Neural crest cell (in vitro differentiated cells): ENCODE data around the gene NME5. TPM values are rescaled to one million over a fixed set of nuclear protein-coding genes. Genes with fewer than 3 reads are reported as not detected.

Experiments
- DNase-seq: peaks from one replicate; pipeline ENCODE4 v3.0.0; 2021; ENCODE audit warnings: low read depth, mixed read lengths, low spot score
- H3K27ac Mint-ChIP-seq: one replicate; pipeline ENCODE4 v1.8.0; 2021; ENCODE audit warnings: mild to moderate bottlenecking, mixed read lengths; ENCODE audit not compliant: unreplicated experiment
- H3K27me3 Mint-ChIP-seq: 2 replicates; pipeline ENCODE4 v1.8.0; 2021; ENCODE audit warnings: low read depth, mild to moderate bottlenecking, mixed read lengths
- H3K36me3 Mint-ChIP-seq: 2 replicates; pipeline ENCODE4 v1.8.0; 2021; ENCODE audit warnings: low read depth, mild to moderate bottlenecking, mixed read lengths
- H3K4me1 Mint-ChIP-seq: 2 replicates; pipeline ENCODE4 v1.8.0; 2021; ENCODE audit warnings: mixed read lengths
- H3K4me3 Mint-ChIP-seq: one replicate; pipeline ENCODE4 v1.8.0; 2021; ENCODE audit warnings: mild to moderate bottlenecking, mixed read lengths
- H3K9me3 Mint-ChIP-seq: 2 replicates; pipeline ENCODE4 v1.8.0; 2021; ENCODE audit warnings: mixed read lengths
- CTCF ChIP-seq: fragments of 200-600 bp; sonication (generic); conservative IDR thresholded peaks from 2 replicates; pipeline ENCODE4 v1.5.0; 2021; ENCODE audit warnings: antibody characterized with exemption, mild to moderate bottlenecking
- total RNA-seq: library from RNA; stranded (reverse); gene quantifications from 2 replicates; pipeline ENCODE4 v1.2.1, GENCODE V29; 2021

The NME5 gene
- total RNA-seq, 1 donor from 2014 or later, result 6.3 TPM

DNA sequence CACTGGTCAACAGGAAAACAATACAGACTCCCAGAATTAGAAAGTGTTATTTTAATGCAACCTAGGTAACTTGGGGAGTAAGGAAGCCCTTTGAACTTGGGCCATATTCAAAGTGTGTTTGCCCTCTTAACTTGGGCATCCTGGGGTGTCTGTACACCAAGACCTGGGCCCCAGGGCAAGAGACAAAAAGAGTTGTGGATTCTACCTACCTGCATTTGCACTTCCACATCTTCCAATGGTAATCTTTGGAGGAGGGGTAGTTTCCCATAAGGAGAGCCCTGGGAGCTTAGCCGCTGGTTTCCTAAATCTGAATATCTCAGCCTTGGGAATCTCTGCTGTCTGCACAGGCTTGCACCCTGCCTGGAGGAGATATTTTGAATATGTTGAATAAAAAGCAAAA is 46.9 kb downstream of the NME5 start:
- Mint-ChIP-seq H3K4me3 (no peak overlapping the region), H3K27me3 (peaks cover 12% of the 10 kb centered on the region), H3K27ac (no peak overlapping the region), H3K36me3 (no peaks in the 10 kb centered on the region), H3K4me1 (no peaks in the 10 kb centered on the region), H3K9me3 (no peaks in the 10 kb centered on the region)
- DNase-seq, result no peak
- no peak for TF ChIP-seq CTCF

GRCh38 chr5:138091685-138092084 is 47.5 kb downstream of the NME5 start:
- no peak for DNase-seq
- Mint-ChIP-seq H3K36me3 (no peaks in the 10 kb centered on the region), H3K27ac (no peak overlapping the region), H3K9me3 (no peaks in the 10 kb centered on the region), H3K4me3 (no peak overlapping the region), H3K27me3 (peaks cover 12% of the 10 kb centered on the region), H3K4me1 (no peaks in the 10 kb centered on the region)
- no peak for TF ChIP-seq CTCF

DNA sequence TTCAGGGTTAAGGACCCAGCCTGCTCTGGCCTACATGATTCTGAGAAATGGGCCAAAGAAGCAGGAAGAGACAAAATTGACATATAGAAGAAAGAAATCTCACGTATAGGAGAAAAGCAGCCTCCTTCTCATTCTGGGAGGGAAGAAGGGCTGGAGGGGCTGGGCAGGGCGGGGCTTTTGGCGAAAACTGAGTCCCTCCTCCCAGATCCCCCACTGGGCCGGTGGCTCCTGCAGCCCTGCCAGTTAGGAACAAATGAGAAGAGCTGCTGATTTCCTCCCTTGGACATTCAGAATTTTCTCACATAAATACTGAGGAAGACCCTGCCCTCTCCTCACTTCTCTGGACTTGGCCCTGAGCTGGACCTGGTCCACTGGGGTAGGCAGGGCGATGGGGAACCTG is 55.5 kb downstream of the NME5 start, which contains the start of gene WNT8A:
TSS of gene WNT8A (plus strand) at position 332 of the 400 bp plus-strand sequence. CDS start 95 bp downstream, outside the sequence.
- Mint-ChIP-seq H3K4me1 (no peaks in the 10 kb centered on the region), H3K36me3 (no peaks in the 10 kb centered on the region), H3K27me3 (peaks cover 1% of the 10 kb centered on the region), H3K27ac (no peak within 1 kb of the TSS), H3K4me3 (no peak within 1 kb of the TSS), H3K9me3 (no peaks in the 10 kb centered on the region)
- no peak for DNase-seq
- TF ChIP-seq CTCF, result no peak

DNA sequence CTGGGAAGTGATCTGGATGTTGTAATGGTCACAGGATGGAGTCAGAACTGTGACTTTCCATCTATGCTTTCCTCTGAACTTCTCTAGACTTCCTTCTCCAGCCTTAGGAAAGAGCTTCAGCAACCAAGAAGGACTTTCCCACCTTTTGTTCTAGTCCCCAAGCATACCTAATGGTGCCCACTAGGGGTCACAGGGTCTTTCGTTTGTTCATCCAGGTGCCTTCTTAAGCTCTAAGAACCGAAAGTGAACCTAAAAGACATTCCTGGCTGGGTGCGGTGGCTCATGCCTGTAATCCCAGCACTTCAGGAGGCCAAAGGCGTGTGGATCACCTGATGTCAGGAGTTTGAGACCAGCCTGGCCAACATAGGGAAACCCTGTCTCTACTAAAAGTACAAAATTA is 57.2 kb downstream of the NME5 start:
- no peak overlapping the region for H3K4me3 Mint-ChIP-seq
- DNase-seq, result no peak

GRCh38 chr5:138078006-138078643 is 61.1 kb downstream of the NME5 start:
- TF ChIP-seq CTCF, result no peak
- DNase-seq, result no peak
- peaks cover 9% of the 10 kb centered on the region for H3K4me1 Mint-ChIP-seq
- peak overlapping the region; percentile 50 for H3K27ac Mint-ChIP-seq
- no peaks in the 10 kb centered on the region for H3K27me3 Mint-ChIP-seq
- no peak overlapping the region for H3K4me3 Mint-ChIP-seq
- H3K9me3 Mint-ChIP-seq, result no peaks in the 10 kb centered on the region
- no peaks in the 10 kb centered on the region for H3K36me3 Mint-ChIP-seq

More for the DNA sequence above, 57.2 kb downstream of the NME5 start:
- Mint-ChIP-seq H3K27me3 (no peaks in the 10 kb centered on the region), H3K4me1 (no peaks in the 10 kb centered on the region), H3K27ac (no peak overlapping the region), H3K9me3 (no peaks in the 10 kb centered on the region), H3K36me3 (no peaks in the 10 kb centered on the region)
- TF ChIP-seq CTCF, result no peak
